HG03095 (cell line): ENCODE data around the gene RFLNA.

Source experiments
- ATAC-seq: cut with Tn5 transposase; IDR thresholded peaks from one replicate; pipeline ENCODE4 v1.9.1; 2021; ENCODE audit warnings: moderate library complexity; ENCODE audit not compliant: unreplicated experiment

RFLNA gene

GRCh38 chr12:124335426-124336183 is 40.7 kb downstream of the RFLNA start:
- ATAC-seq, result no peak

GRCh38 chr12:124336184-124336437 is 41.2 kb downstream of the RFLNA start:
- no peak for ATAC-seq

GRCh38 chr12:124336742-124337520 is 42.0 kb downstream of the RFLNA start:
- ATAC-seq, result no peak

- no peak for ATAC-seq
Observed at GRCh38 chr12:124337622-124338021, 42.7 kb downstream of the RFLNA start.

GRCh38 chr12:124338448-124338847 is 43.6 kb downstream of the RFLNA start:
- no peak for ATAC-seq

GRCh38 chr12:124338876-124339603 is 44.1 kb downstream of the RFLNA start:
- no peak for ATAC-seq

- ATAC-seq, result no peak
Observed at GRCh38 chr12:124340080-124340900, 45.4 kb downstream of the RFLNA start.

- no peak for ATAC-seq
Observed at GRCh38 chr12:124341645-124342069, 46.8 kb downstream of the RFLNA start.

- ATAC-seq, result no peak
Observed at GRCh38 chr12:124344022-124344421, 49.1 kb downstream of the RFLNA start.

GRCh38 chr12:124344526-124344925 is 49.6 kb downstream of the RFLNA start:
- no peak for ATAC-seq

- ATAC-seq, result no peak
Observed at GRCh38 chr12:124345795-124346194, 50.9 kb downstream of the RFLNA start.

- no peak for ATAC-seq
Observed at GRCh38 chr12:124346425-124347168, 51.7 kb downstream of the RFLNA start.

GRCh38 chr12:124347335-124347734 is 52.4 kb downstream of the RFLNA start:
- ATAC-seq, result no peak

GRCh38 chr12:124347805-124348658 is 53.1 kb downstream of the RFLNA start:
- no peak for ATAC-seq

GRCh38 chr12:124348659-124349380 is 53.9 kb downstream of the RFLNA start:
- ATAC-seq, result no peak

GRCh38 chr12:124350491-124350890 is 55.6 kb downstream of the RFLNA start:
- no peak for ATAC-seq

- no peak for ATAC-seq
Observed at GRCh38 chr12:124351422-124351821, 56.5 kb downstream of the RFLNA start.

GRCh38 chr12:124352257-124352656 is 57.4 kb downstream of the RFLNA start:
- no peak for ATAC-seq

- no peak for ATAC-seq
Observed at GRCh38 chr12:124352839-124353238, 57.9 kb downstream of the RFLNA start.
